Uterus (tissue), 2 donors: Measurements from ENCODE around the gene DCST1.

ENCODE experiments used
- POLR2A ChIP-seq, 2 donors: fragments of 450-650 bp; IDR thresholded peaks; one replicate each; pipeline ENCODE4 v1.6.1; 2016; ENCODE audit warnings: antibody characterized with exemption in 2 of 2, mild to moderate bottlenecking in 1 of 2, moderate library complexity in 1 of 2
- TF ChIP-seq, protein P1 (sequence below), 4 experiments: fragments of 200-600 bp in 2 of 4; fragments of 450-650 bp in 2 of 4; sonication (generic) in 2 of 4; IDR thresholded peaks; one replicate each; pipeline ENCODE4 v1.5.1; 2016 to 2019; ENCODE audit warnings: antibody characterized with exemption in 4 of 4, mild to moderate bottlenecking in 2 of 4, moderate library complexity in 1 of 4

DNA sequence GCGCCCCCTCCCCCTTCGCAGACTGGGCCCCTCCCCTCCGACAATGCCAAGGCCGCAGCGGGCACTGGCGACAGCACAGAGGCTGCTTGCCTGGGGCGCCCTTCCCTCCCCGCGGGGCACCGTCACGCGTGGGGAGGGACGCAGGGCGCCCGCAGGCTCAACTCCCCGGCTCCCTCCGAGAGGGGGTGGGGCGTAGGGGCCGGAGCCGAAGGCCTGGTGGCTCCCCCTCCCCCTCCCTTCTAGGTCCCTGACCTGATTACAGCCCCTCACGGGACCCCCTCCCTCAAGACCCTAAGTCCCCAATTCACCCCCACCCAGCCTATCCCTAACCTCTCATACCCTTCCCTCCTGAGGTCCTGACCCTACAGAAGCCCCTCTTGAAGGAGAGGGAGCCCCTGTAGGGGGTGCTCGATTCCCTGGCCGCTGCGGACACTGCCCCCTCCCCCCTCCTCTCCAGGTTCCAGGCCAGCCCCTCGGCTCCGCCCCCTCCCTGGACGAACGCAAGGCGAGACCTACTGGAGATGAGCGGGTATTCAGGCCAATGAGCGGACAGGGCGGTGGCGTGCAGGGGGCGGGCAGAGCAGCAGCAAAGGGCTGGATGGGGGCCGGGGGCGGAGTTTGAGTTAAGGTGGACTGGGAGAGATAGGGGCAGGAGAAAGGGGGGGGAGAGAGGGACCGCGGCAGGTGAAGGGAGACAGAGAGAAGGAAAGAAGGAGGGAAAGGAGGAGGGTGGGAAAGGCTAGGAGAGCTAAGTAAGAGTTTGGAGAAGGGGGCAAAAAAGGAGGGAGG, 31.8 kb upstream of the DCST1 start:
- TF ChIP-seq, protein P1, sequence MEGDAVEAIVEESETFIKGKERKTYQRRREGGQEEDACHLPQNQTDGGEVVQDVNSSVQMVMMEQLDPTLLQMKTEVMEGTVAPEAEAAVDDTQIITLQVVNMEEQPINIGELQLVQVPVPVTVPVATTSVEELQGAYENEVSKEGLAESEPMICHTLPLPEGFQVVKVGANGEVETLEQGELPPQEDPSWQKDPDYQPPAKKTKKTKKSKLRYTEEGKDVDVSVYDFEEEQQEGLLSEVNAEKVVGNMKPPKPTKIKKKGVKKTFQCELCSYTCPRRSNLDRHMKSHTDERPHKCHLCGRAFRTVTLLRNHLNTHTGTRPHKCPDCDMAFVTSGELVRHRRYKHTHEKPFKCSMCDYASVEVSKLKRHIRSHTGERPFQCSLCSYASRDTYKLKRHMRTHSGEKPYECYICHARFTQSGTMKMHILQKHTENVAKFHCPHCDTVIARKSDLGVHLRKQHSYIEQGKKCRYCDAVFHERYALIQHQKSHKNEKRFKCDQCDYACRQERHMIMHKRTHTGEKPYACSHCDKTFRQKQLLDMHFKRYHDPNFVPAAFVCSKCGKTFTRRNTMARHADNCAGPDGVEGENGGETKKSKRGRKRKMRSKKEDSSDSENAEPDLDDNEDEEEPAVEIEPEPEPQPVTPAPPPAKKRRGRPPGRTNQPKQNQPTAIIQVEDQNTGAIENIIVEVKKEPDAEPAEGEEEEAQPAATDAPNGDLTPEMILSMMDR (IDR thresholded peaks at IDR 0.05) = peak; percentile 31 to 50 (median 45)
- TF ChIP-seq POLR2A (IDR thresholded peaks at IDR 0.05) = peak; percentile 81 to 87
